ENCODE data around the gene CD276. TPM values are rescaled to one million over a fixed set of nuclear protein-coding genes. Genes with fewer than 3 reads are reported as not detected.
A peak's percentile ranks its signal among the peaks of the same experiment; 100 is the strongest.

The CD276 gene
- polyA plus RNA-seq, 1 donor from 2014 or later: 70.4 TPM

DNA sequence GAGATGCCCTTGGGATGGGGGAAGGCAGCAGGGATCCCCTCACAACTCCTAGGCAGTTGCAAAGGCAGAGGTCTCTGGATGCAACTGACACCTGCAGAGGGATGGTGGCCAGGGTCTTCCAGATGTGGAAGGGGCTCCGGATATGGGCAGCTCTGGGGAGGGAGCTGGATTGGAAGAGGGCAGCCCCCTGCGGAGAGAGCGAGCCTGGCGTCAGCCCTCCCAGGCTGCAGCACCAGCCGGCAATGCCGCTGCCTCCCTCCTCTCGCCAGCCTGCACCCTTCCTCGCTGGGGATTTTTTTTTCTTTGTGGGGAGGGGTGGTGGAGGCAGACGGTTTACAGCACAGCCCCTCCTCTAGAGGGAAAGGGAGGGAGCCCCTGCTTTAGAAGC, 67.3 kb downstream of the CD276 start:
- no peaks in the 10 kb centered on the region for H3F3A ChIP-seq (ENCODE audit: insufficient read depth, low read length, poor library complexity, severe bottlenecking)
- peak overlapping the region; percentile 38 for H3K9ac ChIP-seq (ENCODE audit: low read length)
- TF ChIP-seq, protein P1, sequence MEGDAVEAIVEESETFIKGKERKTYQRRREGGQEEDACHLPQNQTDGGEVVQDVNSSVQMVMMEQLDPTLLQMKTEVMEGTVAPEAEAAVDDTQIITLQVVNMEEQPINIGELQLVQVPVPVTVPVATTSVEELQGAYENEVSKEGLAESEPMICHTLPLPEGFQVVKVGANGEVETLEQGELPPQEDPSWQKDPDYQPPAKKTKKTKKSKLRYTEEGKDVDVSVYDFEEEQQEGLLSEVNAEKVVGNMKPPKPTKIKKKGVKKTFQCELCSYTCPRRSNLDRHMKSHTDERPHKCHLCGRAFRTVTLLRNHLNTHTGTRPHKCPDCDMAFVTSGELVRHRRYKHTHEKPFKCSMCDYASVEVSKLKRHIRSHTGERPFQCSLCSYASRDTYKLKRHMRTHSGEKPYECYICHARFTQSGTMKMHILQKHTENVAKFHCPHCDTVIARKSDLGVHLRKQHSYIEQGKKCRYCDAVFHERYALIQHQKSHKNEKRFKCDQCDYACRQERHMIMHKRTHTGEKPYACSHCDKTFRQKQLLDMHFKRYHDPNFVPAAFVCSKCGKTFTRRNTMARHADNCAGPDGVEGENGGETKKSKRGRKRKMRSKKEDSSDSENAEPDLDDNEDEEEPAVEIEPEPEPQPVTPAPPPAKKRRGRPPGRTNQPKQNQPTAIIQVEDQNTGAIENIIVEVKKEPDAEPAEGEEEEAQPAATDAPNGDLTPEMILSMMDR (IDR thresholded peaks at IDR 0.05; ENCODE audit: poor library complexity, severe bottlenecking): no peak
- TF ChIP-seq EP300 (conservative IDR thresholded peaks at IDR 0.05; ENCODE audit: poor library complexity, severe bottlenecking): no peak
- no peak for TF ChIP-seq RAD21 (conservative IDR thresholded peaks at IDR 0.05)
- no peak for TF ChIP-seq SMC3 (conservative IDR thresholded peaks at IDR 0.05; ENCODE audit: poor library complexity)
- no peak for TF ChIP-seq MXI1 (conservative IDR thresholded peaks at IDR 0.05; ENCODE audit: poor library complexity, severe bottlenecking)
- no peak for TF ChIP-seq EZH2 (IDR thresholded peaks at IDR 0.05; ENCODE audit: borderline replicate concordance, insufficient read depth, low read length, poor library complexity, severe bottlenecking)
- no peak for TF ChIP-seq TAF1 (IDR thresholded peaks at IDR 0.05; ENCODE audit: low read depth)
- TF ChIP-seq, protein P2, sequence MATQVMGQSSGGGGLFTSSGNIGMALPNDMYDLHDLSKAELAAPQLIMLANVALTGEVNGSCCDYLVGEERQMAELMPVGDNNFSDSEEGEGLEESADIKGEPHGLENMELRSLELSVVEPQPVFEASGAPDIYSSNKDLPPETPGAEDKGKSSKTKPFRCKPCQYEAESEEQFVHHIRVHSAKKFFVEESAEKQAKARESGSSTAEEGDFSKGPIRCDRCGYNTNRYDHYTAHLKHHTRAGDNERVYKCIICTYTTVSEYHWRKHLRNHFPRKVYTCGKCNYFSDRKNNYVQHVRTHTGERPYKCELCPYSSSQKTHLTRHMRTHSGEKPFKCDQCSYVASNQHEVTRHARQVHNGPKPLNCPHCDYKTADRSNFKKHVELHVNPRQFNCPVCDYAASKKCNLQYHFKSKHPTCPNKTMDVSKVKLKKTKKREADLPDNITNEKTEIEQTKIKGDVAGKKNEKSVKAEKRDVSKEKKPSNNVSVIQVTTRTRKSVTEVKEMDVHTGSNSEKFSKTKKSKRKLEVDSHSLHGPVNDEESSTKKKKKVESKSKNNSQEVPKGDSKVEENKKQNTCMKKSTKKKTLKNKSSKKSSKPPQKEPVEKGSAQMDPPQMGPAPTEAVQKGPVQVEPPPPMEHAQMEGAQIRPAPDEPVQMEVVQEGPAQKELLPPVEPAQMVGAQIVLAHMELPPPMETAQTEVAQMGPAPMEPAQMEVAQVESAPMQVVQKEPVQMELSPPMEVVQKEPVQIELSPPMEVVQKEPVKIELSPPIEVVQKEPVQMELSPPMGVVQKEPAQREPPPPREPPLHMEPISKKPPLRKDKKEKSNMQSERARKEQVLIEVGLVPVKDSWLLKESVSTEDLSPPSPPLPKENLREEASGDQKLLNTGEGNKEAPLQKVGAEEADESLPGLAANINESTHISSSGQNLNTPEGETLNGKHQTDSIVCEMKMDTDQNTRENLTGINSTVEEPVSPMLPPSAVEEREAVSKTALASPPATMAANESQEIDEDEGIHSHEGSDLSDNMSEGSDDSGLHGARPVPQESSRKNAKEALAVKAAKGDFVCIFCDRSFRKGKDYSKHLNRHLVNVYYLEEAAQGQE (IDR thresholded peaks at IDR 0.05; ENCODE audit: borderline replicate concordance): no peak
- no peak for TF ChIP-seq POLR2AphosphoS5 (IDR thresholded peaks at IDR 0.05)
- no peak overlapping the region for H3K27ac ChIP-seq (ENCODE audit: low read length)
- no peaks in the 10 kb centered on the region for H3K9me2 ChIP-seq (ENCODE audit: insufficient read depth, low read length)
- no peaks in the 10 kb centered on the region for H4K20me1 ChIP-seq (ENCODE audit: insufficient read depth)
- H3K79me2 ChIP-seq (replicated peaks; ENCODE audit: insufficient read depth, low read length): no peaks in the 10 kb centered on the region
- H3K36me3 ChIP-seq (ENCODE audit: insufficient read depth, low read length): no peaks in the 10 kb centered on the region
- peak overlapping the region; percentile 41 for H3K4me2 ChIP-seq (ENCODE audit: low read length)
- H2AFZ ChIP-seq (ENCODE audit: low read depth, low read length): no peak overlapping the region
- H3K9me3 ChIP-seq (ENCODE audit: low read length): no peaks in the 10 kb centered on the region
- H3K27me3 ChIP-seq (ENCODE audit: insufficient read depth, low read depth, low read length): peaks cover 15% of the 10 kb centered on the region
- peak overlapping the region; percentile 89 for H3K4me3 ChIP-seq (ENCODE audit: low read length)

DNA sequence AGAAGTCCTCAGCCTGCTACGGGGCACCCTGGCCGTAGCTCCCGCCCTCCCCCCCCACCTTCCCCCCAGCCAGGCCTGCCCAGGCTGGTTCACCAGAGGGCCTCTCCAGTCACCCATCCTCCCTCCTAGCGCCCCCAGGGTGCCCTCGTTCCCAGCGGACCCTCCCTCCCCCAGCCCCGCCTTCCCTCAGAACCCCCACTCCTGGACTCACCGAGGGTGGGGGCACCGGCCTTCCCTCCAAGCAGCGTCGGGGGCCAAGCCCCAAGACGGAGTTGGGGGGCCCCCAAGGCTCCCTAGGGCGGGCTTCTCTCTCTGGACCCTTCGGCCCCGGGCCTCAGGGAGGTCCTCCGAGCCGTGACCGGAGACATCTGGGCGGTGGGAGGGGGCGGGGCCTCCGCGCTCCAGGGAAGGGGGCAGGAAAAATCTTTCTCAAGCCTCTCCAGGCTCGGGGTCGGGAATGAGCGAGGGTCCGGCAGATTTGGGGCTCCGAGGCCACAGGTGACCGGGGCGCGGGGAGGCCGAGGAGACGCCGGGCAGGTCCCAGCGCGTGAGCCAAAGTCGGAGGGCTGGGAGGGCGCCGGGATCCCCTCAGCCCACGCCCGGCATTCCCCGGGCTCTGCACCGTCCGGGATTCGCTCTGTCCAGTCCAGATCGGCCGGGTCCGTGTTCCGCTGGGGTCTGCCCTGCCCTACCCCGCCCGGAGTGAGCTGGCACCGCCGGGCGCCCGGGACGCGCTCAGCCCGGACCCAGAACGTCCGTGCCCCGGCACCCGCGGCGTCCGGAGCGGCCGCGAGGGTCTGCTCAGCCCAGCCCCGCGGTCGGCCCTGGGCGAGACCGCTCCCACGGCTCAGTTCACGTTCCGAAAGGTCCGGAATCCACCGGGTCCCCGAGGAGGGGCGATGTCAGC, 68.0 kb downstream of the CD276 start:
- no peaks in the 10 kb centered on the region for H3K9me2 ChIP-seq (ENCODE audit: insufficient read depth, low read length)
- H3K27ac ChIP-seq (ENCODE audit: low read length): no peak overlapping the region
- TF ChIP-seq, protein P1 (IDR thresholded peaks at IDR 0.05; ENCODE audit: poor library complexity, severe bottlenecking): no peak
- TF ChIP-seq SMC3 (conservative IDR thresholded peaks at IDR 0.05; ENCODE audit: poor library complexity): peak; percentile 33
- TF ChIP-seq RAD21 (conservative IDR thresholded peaks at IDR 0.05): peak; percentile 14

More for the DNA sequence above, 68.0 kb downstream of the CD276 start:
- H3K9me3 ChIP-seq (ENCODE audit: low read length): no peaks in the 10 kb centered on the region
- peak overlapping the region; percentile 21 for H2AFZ ChIP-seq (ENCODE audit: low read depth, low read length)
- H4K20me1 ChIP-seq (ENCODE audit: insufficient read depth): no peaks in the 10 kb centered on the region
- peak overlapping the region; percentile 51 for H3K4me2 ChIP-seq (ENCODE audit: low read length)
- H3K36me3 ChIP-seq (ENCODE audit: insufficient read depth, low read length): no peaks in the 10 kb centered on the region
- peaks cover 15% of the 10 kb centered on the region for H3K27me3 ChIP-seq (ENCODE audit: insufficient read depth, low read depth, low read length)
- H3K9ac ChIP-seq (ENCODE audit: low read length): peak overlapping the region; percentile 73
- no peaks in the 10 kb centered on the region for H3K79me2 ChIP-seq (replicated peaks; ENCODE audit: insufficient read depth, low read length)
- H3K4me3 ChIP-seq (ENCODE audit: low read length): peak overlapping the region; percentile 89
- H3F3A ChIP-seq (ENCODE audit: insufficient read depth, low read length, poor library complexity, severe bottlenecking): no peaks in the 10 kb centered on the region
